HEK293 (cell line): ENCODE results near the gene FAM184A.

ENCODE experiments used
- CTCF ChIA-PET: fragments of 350-600 bp; formaldehyde crosslinking; extraction: SDS; loops from one replicate; lab custom pipeline; 2021; ENCODE audit warnings: antibody characterized with exemption; lab: Yijun Ruan, JAX
- POLR2A ChIA-PET: fragments of 300-600 bp; formaldehyde crosslinking; extraction: SDS; loops from one replicate; lab custom pipeline; 2020; ENCODE audit warnings: antibody characterized with exemption, inconsistent platforms; lab: Yijun Ruan, JAX
- H3K27ac ChIP-seq: fragments of 200-500 bp; sonication (Bioruptor generic); 2 replicates; pipeline ENCODE4 v1.5.1; 2014; ENCODE audit warnings: low read depth, low read length, control low read depth, inconsistent platforms; ENCODE audit errors: extremely low read depth
- H3K36me3 ChIP-seq, 2 experiments: fragments of 200-500 bp in 1 of 2; sonication (Bioruptor generic) in 1 of 2; 1 replicate in 1 of 2; 2 replicates in 1 of 2; pipeline ENCODE4 v1.5.1; 2014 to 2017; ENCODE audit warnings: inconsistent platforms in 2 of 2, low read length in 2 of 2; ENCODE audit not compliant: control insufficient read depth in 2 of 2, insufficient read depth in 1 of 2
- H3K4me1 ChIP-seq: fragments of 200-500 bp; sonication (Bioruptor generic); 2 replicates; pipeline ENCODE4 v1.5.1; 2014; ENCODE audit warnings: mild to moderate bottlenecking, low read length, inconsistent platforms; ENCODE audit not compliant: control insufficient read depth, insufficient read depth
- H3K4me3 ChIP-seq: 2 replicates; pipeline ENCODE4 v1.5.1; 2011; ENCODE audit warnings: low read depth, mild to moderate bottlenecking, control low read depth, low read length, moderate library complexity
- H3K9me3 ChIP-seq: fragments of 200-500 bp; sonication (Bioruptor generic); 2 replicates; pipeline ENCODE4 v1.5.1; 2014; ENCODE audit warnings: low read depth, low read length, inconsistent platforms; ENCODE audit not compliant: control insufficient read depth, insufficient read depth
- BCL11B ChIP-seq: fragments of 450-650 bp; formaldehyde crosslinking; IDR thresholded peaks from 2 replicates; pipeline ENCODE4 v1.5.1; 2016; ENCODE audit warnings: low read depth, missing biosample characterization, missing genetic modification characterization
- ELK4 ChIP-seq: IDR thresholded peaks from 2 replicates; pipeline ENCODE4 v1.6.1; 2011; ENCODE audit warnings: mild to moderate bottlenecking, low read depth, low read length, borderline replicate concordance
- PATZ1 ChIP-seq: fragments of 450-650 bp; formaldehyde crosslinking; IDR thresholded peaks from 2 replicates; pipeline ENCODE4 v1.5.1; 2016; ENCODE audit warnings: missing biosample characterization, missing genetic modification characterization
- PRDM1 ChIP-seq: fragments of 450-650 bp; formaldehyde crosslinking; IDR thresholded peaks from 2 replicates; pipeline ENCODE4; 2016; ENCODE audit warnings: missing biosample characterization, missing genetic modification characterization
- RBAK ChIP-seq: fragments of 450-650 bp; formaldehyde crosslinking; IDR thresholded peaks from 2 replicates; pipeline ENCODE4 v1.5.1; 2016; ENCODE audit warnings: missing biosample characterization, missing genetic modification characterization
- REST ChIP-seq: fragments of 450-650 bp; formaldehyde crosslinking; IDR thresholded peaks from 2 replicates; pipeline ENCODE4 v1.5.1; 2016; ENCODE audit warnings: missing biosample characterization, missing genetic modification characterization
- SCRT2 ChIP-seq: fragments of 450-650 bp; formaldehyde crosslinking; IDR thresholded peaks from 2 replicates; pipeline ENCODE4 v1.5.1; 2016; ENCODE audit warnings: missing biosample characterization, missing genetic modification characterization
- SP2 ChIP-seq: fragments of 450-650 bp; formaldehyde crosslinking; IDR thresholded peaks from 2 replicates; pipeline ENCODE4 v1.5.1; 2016; ENCODE audit warnings: missing biosample characterization, missing genetic modification characterization
- SP7 ChIP-seq: fragments of 450-650 bp; formaldehyde crosslinking; IDR thresholded peaks from 2 replicates; pipeline ENCODE4 v1.5.1; 2016; ENCODE audit warnings: missing biosample characterization, missing genetic modification characterization
- TRIM28 ChIP-seq: IDR thresholded peaks from 2 replicates; pipeline ENCODE4 v1.6.1; 2011; ENCODE audit warnings: low read length, control low read depth, borderline replicate concordance
- ZBTB17 ChIP-seq: fragments of 450-650 bp; formaldehyde crosslinking; IDR thresholded peaks from 2 replicates; pipeline ENCODE4 v1.5.1; 2016; ENCODE audit warnings: missing biosample characterization, missing genetic modification characterization
- ZBTB26 ChIP-seq: fragments of 450-650 bp; formaldehyde crosslinking; optimal IDR thresholded peaks from 2 replicates; pipeline ENCODE3; 2016; ENCODE audit warnings: missing biosample characterization, mild to moderate bottlenecking, missing genetic modification characterization
- ZNF133 ChIP-seq: fragments of 450-650 bp; formaldehyde crosslinking; IDR thresholded peaks from 2 replicates; pipeline ENCODE4 v1.5.1; 2016; ENCODE audit warnings: missing biosample characterization, missing genetic modification characterization
- ZNF155 ChIP-seq: fragments of 450-650 bp; formaldehyde crosslinking; IDR thresholded peaks from 2 replicates; pipeline ENCODE4 v1.5.1; 2016; ENCODE audit warnings: missing biosample characterization, missing genetic modification characterization
- ZNF335 ChIP-seq: fragments of 450-650 bp; formaldehyde crosslinking; conservative IDR thresholded peaks from 2 replicates; pipeline ENCODE4 v1.5.1; 2016; ENCODE audit warnings: missing biosample characterization, missing genetic modification characterization
- ZNF391 ChIP-seq: fragments of 450-650 bp; formaldehyde crosslinking; IDR thresholded peaks from 2 replicates; pipeline ENCODE4 v1.5.1; 2016; ENCODE audit warnings: low read depth, missing biosample characterization, missing genetic modification characterization, borderline replicate concordance
- ZNF394 ChIP-seq: fragments of 450-650 bp; formaldehyde crosslinking; IDR thresholded peaks from 2 replicates; pipeline ENCODE4 v1.5.1; 2016; ENCODE audit warnings: missing biosample characterization, missing genetic modification characterization, mild to moderate bottlenecking, moderate library complexity, borderline replicate concordance
- ZNF423 ChIP-seq: fragments of 450-650 bp; formaldehyde crosslinking; IDR thresholded peaks from 2 replicates; pipeline ENCODE4 v1.5.1; 2016; ENCODE audit warnings: missing biosample characterization, missing genetic modification characterization
- ZNF488 ChIP-seq: fragments of 450-650 bp; formaldehyde crosslinking; IDR thresholded peaks from 2 replicates; pipeline ENCODE4 v1.5.1; 2016; ENCODE audit warnings: missing biosample characterization, missing genetic modification characterization
- ZNF501 ChIP-seq: fragments of 450-650 bp; formaldehyde crosslinking; IDR thresholded peaks from 2 replicates; pipeline ENCODE4 v1.5.1; 2016; ENCODE audit warnings: missing biosample characterization, missing genetic modification characterization
- ZNF561 ChIP-seq: fragments of 450-650 bp; IDR thresholded peaks from 2 replicates; pipeline ENCODE4 v1.5.1; 2018; ENCODE audit warnings: missing biosample characterization, missing genetic modification characterization, borderline replicate concordance
- ZNF571 ChIP-seq: fragments of 450-650 bp; formaldehyde crosslinking; IDR thresholded peaks from 2 replicates; pipeline ENCODE4 v1.5.0; 2017; ENCODE audit warnings: missing biosample characterization, missing genetic modification characterization
- ZNF585B ChIP-seq: fragments of 450-650 bp; formaldehyde crosslinking; IDR thresholded peaks from 2 replicates; pipeline ENCODE4 v1.5.1; 2016; ENCODE audit warnings: missing biosample characterization, missing genetic modification characterization
- ZNF596 ChIP-seq: fragments of 450-650 bp; IDR thresholded peaks from 2 replicates; pipeline ENCODE4 v1.5.0; 2018; ENCODE audit warnings: missing biosample characterization, mild to moderate bottlenecking, missing genetic modification characterization, moderate library complexity
- ZNF626 ChIP-seq: fragments of 450-650 bp; sonication (Bioruptor Pico); formaldehyde crosslinking; IDR thresholded peaks from 2 replicates; pipeline ENCODE4 v1.5.1; 2018; ENCODE audit warnings: missing biosample characterization, missing genetic modification characterization, inconsistent platforms
- ZNF677 ChIP-seq: fragments of 450-650 bp; IDR thresholded peaks from 2 replicates; pipeline ENCODE4 v1.5.0; 2018; ENCODE audit warnings: missing biosample characterization, mild to moderate bottlenecking, missing genetic modification characterization, moderate library complexity
- ZNF692 ChIP-seq: fragments of 450-650 bp; formaldehyde crosslinking; IDR thresholded peaks from 2 replicates; pipeline ENCODE4 v1.5.1; 2016; ENCODE audit warnings: missing biosample characterization, missing genetic modification characterization
- ZNF777 ChIP-seq: fragments of 450-650 bp; formaldehyde crosslinking; IDR thresholded peaks from 2 replicates; pipeline ENCODE4 v1.5.1; 2017; ENCODE audit warnings: missing biosample characterization, missing genetic modification characterization, borderline replicate concordance

FAM184A gene

GRCh38 chr6:119083007-119083406 is 4.5 kb upstream of the FAM184A start (continued):
- no peak for TF ChIP-seq ZNF692 (tag by site-specific recombination)
- TF ChIP-seq ZNF677 (tag by site-specific recombination) = no peak
- TF ChIP-seq BCL11B (tag by site-specific recombination) = no peak
- no peak for TF ChIP-seq ZNF571
- 0 out of 2 replicates have a peak, but pooled peaks have one; percentile 46 for TF ChIP-seq ZNF626 (tag by site-specific recombination)
- TF ChIP-seq REST (tag by site-specific recombination) = no peak
- TF ChIP-seq ZNF155 = no peak
- peak; percentile 99 for TF ChIP-seq ZNF585B (tag by site-specific recombination)
- no peak for TF ChIP-seq ZNF488
- TF ChIP-seq ZNF596 (tag by site-specific recombination) = no peak
- no peak for TF ChIP-seq SCRT2 (tag by site-specific recombination)
- TF ChIP-seq RBAK (tag by site-specific recombination) = no peak
- TF ChIP-seq ZNF335 (tag by site-specific recombination) = no peak
- TF ChIP-seq ZNF561 = no peak
- TF ChIP-seq ZNF133 (tag by site-specific recombination) = no peak
- TF ChIP-seq ZNF777 (tag by site-specific recombination) = no peak
- no peak for TF ChIP-seq ZNF501 (tag by site-specific recombination)
- peak; percentile 98 for TF ChIP-seq TRIM28
- no peak for TF ChIP-seq SP2 (tag by site-specific recombination)
- TF ChIP-seq ZNF394 = no peak
- TF ChIP-seq ZBTB26 (tag by site-specific recombination) = no peak
- no peak for TF ChIP-seq ZNF423 (tag by site-specific recombination)

- H3K27ac ChIP-seq = no peak overlapping the region; the same call in 1 of the 2 replicates
- H3K9me3 ChIP-seq = no peaks in the 10 kb centered on the region
- H3K36me3 ChIP-seq = no peaks in the 10 kb centered on the region
- ChIA-PET POLR2A (interaction anchor here (0.6 to 1.0 kb wide), 2 partner anchors 31 to 1737 kb away, joined by 3 read pairs; no protein-coding TSS in a partner anchor), CTCF (interaction anchor here (1.0 to 1.1 kb wide), 3 partner anchors 11 to 185 kb away, joined by 3 to 4 read pairs (median 4); no protein-coding TSS in a partner anchor)
- peak overlapping the region; percentile 61 for H3K4me3 ChIP-seq
- peaks cover 15% of the 10 kb centered on the region for H3K4me1 ChIP-seq
- TF ChIP-seq ZBTB17 (tag by site-specific recombination) (no peak), ELK4 (no peak), SP7 (tag by site-specific recombination) (0 out of 2 replicates have a peak, but pooled peaks have one; percentile 41), ZNF391 (tag by site-specific recombination) (no peak), ZNF394 (peak; percentile 63; the same call in 1 of the 2 replicates), ZNF335 (tag by site-specific recombination) (peak; percentile 52; the same call in 1 of the 2 replicates), PATZ1 (tag by site-specific recombination) (peak; percentile 26), PRDM1 (tag by site-specific recombination) (peak; percentile 73; the same call in 1 of the 2 replicates)
Observed at GRCh38 chr6:119079283-119079809, 882 bp upstream of the FAM184A start.
